Muscle of leg (tissue), 11 donors: ENCODE results near the gene SLC9C2. TPM values are rescaled to one million over a fixed set of nuclear protein-coding genes. Genes with fewer than 3 reads are reported as not detected.
"Not testable (repeated sequence)": the region's sequence is repeated elsewhere in the genome, so short reads cannot be mapped to it uniquely, and the experiment has no call there.

Experiments
- DNase-seq: peaks from one replicate; pipeline ENCODE4 v3.0.0; 2013
- H3K27ac ChIP-seq: one replicate; pipeline ENCODE4 v1.5.1; 2013; ENCODE audit warnings: mild to moderate bottlenecking, low read length, control low read depth
- H3K27me3 ChIP-seq: one replicate; pipeline ENCODE4 v1.6.1; 2013; ENCODE audit warnings: low read length; ENCODE audit not compliant: control insufficient read depth, insufficient read depth
- H3K36me3 ChIP-seq: one replicate; pipeline ENCODE4 v1.6.1; 2013; ENCODE audit warnings: low read length; ENCODE audit not compliant: control insufficient read depth, insufficient read depth
- H3K4me1 ChIP-seq: one replicate; pipeline ENCODE4 v1.6.1; 2013; ENCODE audit warnings: low read length; ENCODE audit not compliant: control insufficient read depth, insufficient read depth
- H3K4me3 ChIP-seq: one replicate; pipeline ENCODE4 v1.5.1; 2013; ENCODE audit warnings: low read length, control low read depth
- H3K9me3 ChIP-seq: replicated peaks from 2 replicates; pipeline ENCODE4 v1.6.1; 2013; ENCODE audit warnings: low read depth, low read length; ENCODE audit not compliant: control insufficient read depth
- WGBS: methylation state at CpG from one replicate; pipeline ENCODE4 v1.1.5; 2013; ENCODE audit warnings: missing lambda C conversion rate; ENCODE audit not compliant: insufficient coverage; 5-methylcytosine and 5-hydroxymethylcytosine counted together
- polyA plus RNA-seq, 8 donors: library from polyadenylated mRNA; unstranded; fragments of 120-200 nt; gene quantifications; one replicate each; pipeline versions ENCODE4 v1.2.1 to v1.2.3, GENCODE V29; 2013; ENCODE audit warnings: inconsistent platforms in 1 of 8, low replicate concordance in 1 of 8; ENCODE audit not compliant: insufficient read length in 8 of 8, insufficient read depth in 1 of 8
- total RNA-seq: library from RNA; stranded (reverse); fragments of 120-200 nt; gene quantifications from one replicate; pipeline ENCODE4 v1.2.4, GENCODE V29; 2013

Gene SLC9C2
- total and polyA plus RNA-seq, 9 donors, result 0.36 to 0.44 TPM; not detected in 7

DNA sequence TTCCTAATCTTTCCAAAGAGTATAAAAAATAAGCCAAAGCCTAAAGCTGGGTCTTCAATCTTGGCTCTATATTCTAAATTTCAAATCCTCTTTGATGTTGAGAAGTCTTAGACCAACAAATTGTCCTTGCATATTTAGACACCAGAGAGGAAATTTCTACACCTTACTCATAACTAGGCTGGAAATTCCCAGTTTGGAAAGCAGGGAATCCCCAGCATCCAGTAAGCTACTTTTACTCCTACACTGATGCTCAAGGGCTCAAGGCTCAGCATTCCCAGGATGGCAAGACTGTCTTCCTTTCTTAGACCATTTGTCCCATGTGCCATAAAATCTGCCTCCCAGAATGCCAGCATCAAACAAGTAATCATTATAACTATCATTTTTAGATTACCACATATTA lies 97.5 kb downstream of the SLC9C2 start:
- H3K36me3 ChIP-seq, result no peaks in the 10 kb centered on the region
- no peak overlapping the region for H3K27ac ChIP-seq
- no peaks in the 10 kb centered on the region for H3K27me3 ChIP-seq
- H3K4me1 ChIP-seq, result no peaks in the 10 kb centered on the region
- H3K9me3 ChIP-seq, result no peaks in the 10 kb centered on the region
- no peak overlapping the region for H3K4me3 ChIP-seq
- no peak for DNase-seq

DNA sequence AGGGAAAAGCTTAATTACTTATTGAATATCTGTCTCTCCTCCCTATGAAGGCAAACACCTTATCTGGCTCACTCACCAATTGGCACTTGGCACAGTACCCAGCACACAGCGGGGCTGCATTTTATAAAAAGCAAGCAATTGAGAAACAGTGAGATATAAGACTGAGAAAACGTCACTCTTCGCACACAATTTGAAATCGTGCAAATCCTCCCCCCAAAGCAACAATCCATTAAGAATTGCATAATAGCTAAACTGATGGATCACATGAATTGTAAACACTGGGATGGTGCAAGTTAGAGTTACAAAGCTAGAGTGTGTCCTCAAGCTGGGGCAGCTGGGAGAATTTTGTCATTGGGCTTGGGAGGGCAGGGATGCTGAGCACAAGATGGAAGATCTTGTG lies 98.6 kb downstream of the SLC9C2 start:
- no peaks in the 10 kb centered on the region for H3K9me3 ChIP-seq
- H3K27me3 ChIP-seq, result no peaks in the 10 kb centered on the region
- no peak overlapping the region for H3K27ac ChIP-seq
- no CpG with 5 or more reads among the region's 4 CpGs for WGBS
- H3K4me1 ChIP-seq, result no peaks in the 10 kb centered on the region
- H3K36me3 ChIP-seq, result no peaks in the 10 kb centered on the region
- no peak for DNase-seq
- no peak overlapping the region for H3K4me3 ChIP-seq

GRCh38 chr1:173503391-173503790 lies 99.5 kb downstream of the SLC9C2 start:
- H3K27me3 ChIP-seq, result no peaks in the 10 kb centered on the region
- H3K4me3 ChIP-seq, result no peak overlapping the region
- DNase-seq, result no peak
- no peaks in the 10 kb centered on the region for H3K36me3 ChIP-seq
- no peaks in the 10 kb centered on the region for H3K4me1 ChIP-seq
- H3K9me3 ChIP-seq, result no peaks in the 10 kb centered on the region
- WGBS, result 20% methylated on average over 1 of the region's 4 CpGs
- H3K27ac ChIP-seq, result no peak overlapping the region

DNA sequence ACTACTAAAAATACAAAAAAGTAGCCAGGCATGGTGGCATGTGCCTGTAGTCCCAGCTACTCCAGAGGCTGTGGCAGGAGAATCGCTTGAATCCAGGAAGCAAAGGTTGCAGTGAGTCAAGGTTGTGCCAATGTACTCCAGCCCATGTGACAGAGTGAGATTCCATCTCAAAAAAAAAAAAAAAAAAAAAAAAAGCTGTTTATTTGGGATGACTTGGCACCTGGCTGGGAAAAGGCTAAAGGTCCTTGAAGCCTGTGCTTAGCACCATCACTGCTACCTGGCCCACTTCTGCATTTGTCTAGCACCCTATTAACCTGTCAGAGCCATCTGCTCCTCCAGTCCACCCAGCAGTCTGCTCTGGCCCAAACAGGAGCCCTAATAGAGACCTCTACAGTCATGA lies 100.8 kb downstream of the SLC9C2 start:
- no peak overlapping the region for H3K27ac ChIP-seq
- no peaks in the 10 kb centered on the region for H3K4me1 ChIP-seq
- H3K4me3 ChIP-seq, result no peak overlapping the region
- no peaks in the 10 kb centered on the region for H3K9me3 ChIP-seq
- DNase-seq, result no peak
- no peaks in the 10 kb centered on the region for H3K27me3 ChIP-seq
- WGBS, result no CpG with 5 or more reads among the region's 1 CpG
- H3K36me3 ChIP-seq, result no peaks in the 10 kb centered on the region

- Histone ChIP-seq H3K9me3 (peaks cover 3% of the 10 kb centered on the region), H3K27ac (no peak overlapping the region), H3K27me3 (no peaks in the 10 kb centered on the region), H3K36me3 (no peaks in the 10 kb centered on the region), H3K4me1 (no peaks in the 10 kb centered on the region), H3K4me3 (no peak overlapping the region)
- WGBS, result 71% methylated on average over 1 of the region's 4 CpGs
- DNase-seq, result no peak
These were observed 103.1 kb downstream of the SLC9C2 start for GRCh38 chr1:173499729-173500128.

DNA sequence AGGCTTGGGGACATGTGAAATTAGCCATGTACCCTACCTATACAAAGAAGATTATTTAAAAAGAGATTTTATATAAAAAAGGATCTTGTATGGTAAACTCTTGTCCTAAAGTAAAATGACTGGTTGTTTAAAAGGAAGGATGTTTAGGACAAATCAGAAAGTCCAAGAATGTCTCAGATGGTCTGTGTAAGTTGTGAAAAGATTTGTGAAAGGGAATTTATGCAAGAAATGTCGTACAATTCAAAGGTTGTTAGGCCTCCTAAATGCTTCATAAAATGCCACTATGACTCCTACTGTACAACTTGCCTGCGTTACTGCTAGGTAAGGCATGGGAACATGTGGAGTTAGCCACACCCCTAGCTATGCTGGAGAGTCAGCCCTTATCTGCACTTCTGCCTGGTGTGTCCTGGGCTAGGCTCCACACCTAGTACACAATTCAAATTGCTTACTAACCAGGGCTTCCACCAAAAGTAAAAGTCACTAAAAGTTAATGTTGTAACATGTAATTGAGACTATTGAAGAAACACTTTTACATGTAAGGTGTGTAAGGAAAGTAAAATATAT lies 106.0 kb downstream of the SLC9C2 start:
- DNase-seq, result no peak
- Histone ChIP-seq H3K36me3 (no peaks in the 10 kb centered on the region), H3K9me3 (peaks cover 6% of the 10 kb centered on the region), H3K27ac (no peak overlapping the region), H3K4me3 (no peak overlapping the region), H3K4me1 (no peaks in the 10 kb centered on the region), H3K27me3 (no peaks in the 10 kb centered on the region)
- WGBS, result 100% methylated on average over 1 of the region's 2 CpGs

DNA sequence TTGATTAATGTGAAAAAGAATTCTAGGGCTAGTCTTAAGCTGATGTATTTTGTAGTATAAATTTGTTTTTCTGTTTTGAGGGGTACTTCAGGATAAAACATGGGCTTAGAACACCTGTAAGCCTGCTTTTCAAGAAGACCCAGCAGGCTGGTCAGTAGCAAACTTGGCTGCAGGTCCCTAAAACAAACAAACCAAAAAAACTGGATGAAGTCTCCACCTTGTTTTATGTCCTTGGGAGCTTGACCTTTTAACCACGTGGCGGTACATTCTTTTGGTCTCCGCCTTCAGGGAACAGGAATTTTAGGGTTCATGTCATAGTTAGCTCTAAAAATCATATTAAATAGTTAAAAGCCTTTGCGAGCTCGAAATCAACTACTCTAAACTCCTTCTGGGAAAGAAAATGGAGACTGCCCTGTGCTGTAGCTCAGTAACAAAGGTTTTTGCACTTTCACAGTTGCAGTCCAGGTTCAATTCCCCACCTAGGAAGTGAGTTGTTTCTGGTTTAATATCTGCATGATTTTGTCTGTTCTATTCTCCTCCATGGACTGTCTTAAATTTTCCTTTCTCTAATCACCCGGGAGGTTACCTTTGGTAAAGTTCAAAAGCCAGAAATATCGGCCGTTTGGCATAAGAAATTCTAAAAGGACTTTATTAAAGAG lies 107.1 kb downstream of the SLC9C2 start:
- no peaks in the 10 kb centered on the region for H3K4me1 ChIP-seq
- H3K27me3 ChIP-seq, result no peaks in the 10 kb centered on the region
- H3K27ac ChIP-seq, result no peak overlapping the region
- no peaks in the 10 kb centered on the region for H3K36me3 ChIP-seq
- H3K4me3 ChIP-seq, result no peak overlapping the region
- no CpG with 5 or more reads among the region's 8 CpGs for WGBS
- no peak for DNase-seq
- H3K9me3 ChIP-seq, result peaks cover 6% of the 10 kb centered on the region

DNA sequence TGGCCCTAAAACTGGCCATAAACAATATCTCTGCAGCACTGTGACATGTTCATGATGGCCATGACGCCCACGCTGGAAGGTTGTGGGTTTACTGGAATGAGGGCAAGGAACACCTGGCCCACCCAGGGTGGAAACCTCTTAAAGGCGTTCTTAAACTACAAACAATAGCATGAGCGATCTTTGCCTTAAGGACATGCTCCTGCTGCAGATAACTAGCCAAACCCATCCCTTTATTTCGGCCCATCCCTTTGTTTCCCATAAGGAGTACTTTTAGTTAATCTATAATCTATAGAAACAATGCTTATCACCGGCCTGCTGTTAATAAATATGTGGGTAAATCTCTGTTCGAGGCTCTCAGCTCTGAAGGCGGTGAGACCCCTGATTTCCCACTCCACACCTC lies 109.7 kb downstream of the SLC9C2 start:
- H3K36me3 ChIP-seq, H3K4me3 ChIP-seq, H3K27ac ChIP-seq, H3K27me3 ChIP-seq, H3K9me3 ChIP-seq, DNase-seq, H3K4me1 ChIP-seq: not testable (repeated sequence)
- no CpG with 5 or more reads among the region's 8 CpGs for WGBS

- 100% methylated on average over 2 of the region's 2 CpGs for WGBS
- Histone ChIP-seq H3K27ac (no peak overlapping the region), H3K36me3 (peaks cover 19% of the 10 kb centered on the region), H3K4me1 (no peaks in the 10 kb centered on the region), H3K27me3 (no peaks in the 10 kb centered on the region), H3K9me3 (peaks cover 3% of the 10 kb centered on the region), H3K4me3 (no peak overlapping the region)
- DNase-seq, result no peak
These were observed 111.4 kb downstream of the SLC9C2 start for GRCh38 chr1:173491508-173491907.

DNA sequence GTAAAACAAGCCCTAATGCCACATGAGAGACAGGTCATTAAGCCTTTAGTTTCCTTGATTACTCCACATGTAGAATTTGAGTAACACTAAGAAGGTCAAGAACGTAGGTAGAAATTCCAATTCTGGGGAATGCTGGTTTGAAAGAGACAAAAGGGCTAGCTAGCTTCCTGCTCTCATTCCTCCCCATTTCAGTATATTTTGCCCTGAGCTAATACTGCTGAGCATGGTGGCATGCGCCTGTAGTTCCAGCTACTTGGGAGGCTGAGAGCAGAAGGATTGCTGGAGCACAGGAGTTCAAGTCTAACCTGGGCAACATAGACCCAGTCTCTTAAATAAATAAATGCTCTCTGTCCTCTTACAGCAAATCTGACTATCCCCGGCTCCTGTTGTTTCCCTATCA lies 112.9 kb downstream of the SLC9C2 start:
- Histone ChIP-seq H3K27me3 (no peaks in the 10 kb centered on the region), H3K9me3 (peaks cover 3% of the 10 kb centered on the region), H3K36me3 (peaks cover 29% of the 10 kb centered on the region), H3K27ac (no peak overlapping the region), H3K4me1 (no peaks in the 10 kb centered on the region), H3K4me3 (no peak overlapping the region)
- no peak for DNase-seq
- 100% methylated on average over 1 of the region's 3 CpGs for WGBS

GRCh38 chr1:173489149-173489600 lies 113.7 kb downstream of the SLC9C2 start:
- Histone ChIP-seq H3K4me1 (no peaks in the 10 kb centered on the region), H3K27me3 (no peaks in the 10 kb centered on the region), H3K4me3 (no peak overlapping the region), H3K27ac (no peak overlapping the region), H3K36me3 (peaks cover 31% of the 10 kb centered on the region), H3K9me3 (peaks cover 1% of the 10 kb centered on the region)
- no peak for DNase-seq
- no CpG with 5 or more reads among the region's 5 CpGs for WGBS
